GM12878 (cell line): ENCODE data around the gene OPN3. TPM values are rescaled to one million over a fixed set of nuclear protein-coding genes. Genes with fewer than 3 reads are reported as not detected.

Experiments used
- ATAC-seq: fragments of 200-7000 bp; cut with Tn5 transposase; 3 replicates; pipeline ENCODE4 v1.9.1; 2020; ENCODE audit warnings: mild to moderate bottlenecking, moderate library complexity
- BruUV-seq: library from RNA; stranded (reverse); fragments of 400-500 nt; replicated peaks from 2 replicates; lab custom pipeline; 2021; lab: Mats Ljungman, UMichigan
- CTCF ChIA-PET: fragments of 300-600 bp; sonication (Branson Sonifier 250); formaldehyde crosslinking; extraction: SDS; loops from one replicate; lab custom pipeline; 2021; ENCODE audit warnings: inconsistent platforms; lab: Yijun Ruan, JAX
- POLR2A ChIA-PET: fragments of 350-600 bp; formaldehyde crosslinking; extraction: SDS; loops from one replicate; lab custom pipeline; 2021; ENCODE audit warnings: inconsistent platforms; lab: Charles Lee
- RAD21 ChIA-PET: fragments of 300-600 bp; sonication (Branson Sonifier 250); formaldehyde crosslinking; loops from one replicate; lab custom pipeline; 2023; ENCODE audit warnings: antibody characterized with exemption; ENCODE audit not compliant: unreplicated experiment; lab: Charles Lee
- SMC1A ChIA-PET: fragments of 300-600 bp; sonication (Branson Sonifier 250); formaldehyde crosslinking; loops from one replicate; lab custom pipeline; 2023; ENCODE audit not compliant: unreplicated experiment, uncharacterized antibody; lab: Charles Lee
- DNase-seq: peaks from one replicate; pipeline ENCODE4 v3.0.0-alpha.2; 2011; ENCODE audit warnings: low read depth, low spot score
- FAIRE-seq: peaks from 3 replicates; lab custom pipeline; 2011; peaks lifted over from hg19 to GRCh38; lab: Jason Lieb, UNC
- H2AFZ ChIP-seq: 2 replicates; pipeline ENCODE4 v1.6.0; 2011; ENCODE audit warnings: low read depth, low read length, control low read depth; ENCODE audit not compliant: control insufficient read depth
- H3K27ac ChIP-seq: 2 replicates; pipeline ENCODE4 v1.5.1; 2011; ENCODE audit warnings: control low read depth; ENCODE audit not compliant: control insufficient read depth, insufficient read depth
- H3K27me3 ChIP-seq, 2 experiments: replicated peaks in 1 of 2; 2 replicates each; pipeline versions ENCODE4 v1.6.0 to v1.6.1; 2011; ENCODE audit warnings: low read length in 1 of 2; ENCODE audit not compliant: control insufficient read depth in 2 of 2, insufficient read depth in 2 of 2
- H3K36me3 ChIP-seq, 2 experiments: 2 replicates each; pipeline ENCODE4 v1.5.1; 2011; ENCODE audit warnings: low read length in 1 of 2; ENCODE audit not compliant: control insufficient read depth in 2 of 2, insufficient read depth in 2 of 2
- H3K4me1 ChIP-seq: 2 replicates; pipeline ENCODE4 v1.6.1; 2011; ENCODE audit warnings: mild to moderate bottlenecking, low read length, moderate library complexity, mixed read lengths; ENCODE audit not compliant: control insufficient read depth, insufficient read depth
- H3K4me2 ChIP-seq: 2 replicates; pipeline ENCODE4 v1.6.0; 2011; ENCODE audit warnings: control low read depth; ENCODE audit not compliant: control insufficient read depth, insufficient read depth
- H3K4me3 ChIP-seq: fragments of 200-600 bp; sonication (generic); 2 replicates; pipeline ENCODE4 v1.5.1; 2016
- H3K79me2 ChIP-seq: 2 replicates; pipeline ENCODE4 v1.6.0; 2011; ENCODE audit warnings: low read length; ENCODE audit not compliant: control insufficient read depth, insufficient read depth
- H3K9ac ChIP-seq: 2 replicates; pipeline ENCODE4 v1.8.0; 2011; ENCODE audit warnings: low read length, control low read depth, mixed read lengths; ENCODE audit not compliant: control insufficient read depth, insufficient read depth
- H3K9me3 ChIP-seq: replicated peaks from 3 replicates; pipeline ENCODE4 v1.5.1; 2011; ENCODE audit warnings: mild to moderate bottlenecking, low read length; ENCODE audit not compliant: control insufficient read depth, insufficient read depth
- H4K20me1 ChIP-seq: 2 replicates; pipeline ENCODE4 v1.6.0; 2011; ENCODE audit not compliant: control insufficient read depth, insufficient read depth
- BACH1 ChIP-seq: fragments of 450-650 bp; IDR thresholded peaks from 2 replicates; pipeline ENCODE4 v1.6.1; 2017; ENCODE audit warnings: mild to moderate bottlenecking, borderline replicate concordance
- CREM ChIP-seq: IDR thresholded peaks from 2 replicates; pipeline ENCODE4 v1.6.1; 2014; ENCODE audit warnings: antibody characterized with exemption, low read depth
- ESRRA ChIP-seq: IDR thresholded peaks from 2 replicates; pipeline ENCODE4 v1.6.1; 2012; ENCODE audit warnings: mild to moderate bottlenecking, low read length, improper control_type of control experiment
- GATAD2B ChIP-seq: fragments of 450-650 bp; conservative IDR thresholded peaks from 2 replicates; pipeline ENCODE4 v1.6.1; 2017; ENCODE audit warnings: low read depth, mild to moderate bottlenecking, moderate library complexity
- WGBS: methylation state at CpG from one replicate; pipeline ENCODE4 v1.1.6; 2016; ENCODE audit warnings: low lambda C conversion rate; ENCODE audit not compliant: insufficient replicate concordance, insufficient coverage; ENCODE audit errors: missing lambda C conversion rate; 5-methylcytosine and 5-hydroxymethylcytosine counted together
- in situ Hi-C: fragments of 300-500 bp; cut with MboI; formaldehyde crosslinking; loops from 9 replicates; pipeline ENCODE4 v1.14.3; 2018; ENCODE audit warnings: mixed read lengths
- intact Hi-C: fragments of 100-400 bp; cut with micrococcal nuclease; formaldehyde crosslinking; loops from one replicate; pipeline ENCODE4 v1.14.2; 2022; ENCODE audit not compliant: unreplicated experiment
- polyA plus RNA-seq, 11 experiments: library from polyadenylated mRNA; depleted of rRNA in 4 of 11; unstranded in 6 of 11; stranded (reverse) in 5 of 11; fragments of >200 nt; fragmentation: Nextera tagmentation in 4 of 11; fragmentation: Illumina TruSeq in 1 of 11; extraction: Ambion mirVana in 4 of 11; extraction: Trizol in 1 of 11; gene quantifications; 1 replicate in 1 of 11; 2 replicates in 10 of 11; pipeline versions ENCODE4 v1.2.1 to v1.2.3, GENCODE V29; 2011 to 2016; ENCODE audit warnings: inconsistent platforms in 2 of 11, missing spikeins in 2 of 11, low read depth in 1 of 11
- total RNA-seq, 4 experiments: library from RNA; depleted of rRNA in 3 of 4; stranded (reverse); fragments of >200 nt in 3 of 4; fragmentation: Illumina TruSeq in 1 of 4; extraction: Trizol in 1 of 4; gene quantifications; 2 replicates each; pipeline versions ENCODE4 v1.2.1 to v1.2.3, GENCODE V29; 2013 to 2021
- TF ChIP-seq, protein P1 (sequence below): IDR thresholded peaks from 2 replicates; pipeline ENCODE4 v1.6.1; 2011; ENCODE audit warnings: low read depth, mild to moderate bottlenecking, low read length, moderate library complexity, borderline replicate concordance; ENCODE audit errors: extremely low read depth
- TF ChIP-seq, protein P2 (sequence below): fragments of 450-650 bp; IDR thresholded peaks from 2 replicates; pipeline ENCODE4 v1.6.1; 2018; ENCODE audit warnings: mild to moderate bottlenecking, low read depth, moderate library complexity; ENCODE audit not compliant: partially characterized antibody

Gene OPN3
- total and polyA plus RNA-seq, 10 of the 15 experiments (the other 5 are each of a cell fraction or from before 2014, with no cell fraction given) = 0.26 to 12.2 (median 7.4) TPM

DNA sequence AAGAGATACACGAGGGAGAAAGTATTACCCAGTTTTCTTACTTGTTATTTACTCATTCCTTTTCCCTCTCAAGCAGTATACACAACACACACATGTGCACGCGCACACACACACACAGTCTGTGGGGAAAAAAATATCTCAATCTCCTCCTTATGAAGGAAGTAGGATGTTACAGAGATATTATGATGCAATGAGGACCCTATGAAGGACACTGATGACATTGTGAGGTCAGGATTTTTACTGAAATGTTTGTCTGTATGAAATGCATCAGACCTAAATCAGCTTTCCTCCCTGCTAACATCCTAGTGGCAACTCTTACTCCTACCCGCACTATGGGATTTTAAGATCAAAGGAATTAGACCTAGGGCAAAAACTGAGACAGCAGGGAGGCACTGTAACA, 11.8 kb upstream of the OPN3 start, which contains the start of gene WDR64 (continued):
- TF ChIP-seq, protein P1, sequence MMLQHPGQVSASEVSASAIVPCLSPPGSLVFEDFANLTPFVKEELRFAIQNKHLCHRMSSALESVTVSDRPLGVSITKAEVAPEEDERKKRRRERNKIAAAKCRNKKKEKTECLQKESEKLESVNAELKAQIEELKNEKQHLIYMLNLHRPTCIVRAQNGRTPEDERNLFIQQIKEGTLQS = no peak
- TF ChIP-seq GATAD2B (no peak), CREM (no peak), BACH1 (no peak)
- TF ChIP-seq, protein P2, sequence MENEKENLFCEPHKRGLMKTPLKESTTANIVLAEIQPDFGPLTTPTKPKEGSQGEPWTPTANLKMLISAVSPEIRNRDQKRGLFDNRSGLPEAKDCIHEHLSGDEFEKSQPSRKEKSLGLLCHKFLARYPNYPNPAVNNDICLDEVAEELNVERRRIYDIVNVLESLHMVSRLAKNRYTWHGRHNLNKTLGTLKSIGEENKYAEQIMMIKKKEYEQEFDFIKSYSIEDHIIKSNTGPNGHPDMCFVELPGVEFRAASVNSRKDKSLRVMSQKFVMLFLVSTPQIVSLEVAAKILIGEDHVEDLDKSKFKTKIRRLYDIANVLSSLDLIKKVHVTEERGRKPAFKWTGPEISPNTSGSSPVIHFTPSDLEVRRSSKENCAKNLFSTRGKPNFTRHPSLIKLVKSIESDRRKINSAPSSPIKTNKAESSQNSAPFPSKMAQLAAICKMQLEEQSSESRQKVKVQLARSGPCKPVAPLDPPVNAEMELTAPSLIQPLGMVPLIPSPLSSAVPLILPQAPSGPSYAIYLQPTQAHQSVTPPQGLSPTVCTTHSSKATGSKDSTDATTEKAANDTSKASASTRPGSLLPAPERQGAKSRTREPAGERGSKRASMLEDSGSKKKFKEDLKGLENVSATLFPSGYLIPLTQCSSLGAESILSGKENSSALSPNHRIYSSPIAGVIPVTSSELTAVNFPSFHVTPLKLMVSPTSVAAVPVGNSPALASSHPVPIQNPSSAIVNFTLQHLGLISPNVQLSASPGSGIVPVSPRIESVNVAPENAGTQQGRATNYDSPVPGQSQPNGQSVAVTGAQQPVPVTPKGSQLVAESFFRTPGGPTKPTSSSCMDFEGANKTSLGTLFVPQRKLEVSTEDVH = no peak
- TF ChIP-seq, all 136 proteins: peak for 0

DNA sequence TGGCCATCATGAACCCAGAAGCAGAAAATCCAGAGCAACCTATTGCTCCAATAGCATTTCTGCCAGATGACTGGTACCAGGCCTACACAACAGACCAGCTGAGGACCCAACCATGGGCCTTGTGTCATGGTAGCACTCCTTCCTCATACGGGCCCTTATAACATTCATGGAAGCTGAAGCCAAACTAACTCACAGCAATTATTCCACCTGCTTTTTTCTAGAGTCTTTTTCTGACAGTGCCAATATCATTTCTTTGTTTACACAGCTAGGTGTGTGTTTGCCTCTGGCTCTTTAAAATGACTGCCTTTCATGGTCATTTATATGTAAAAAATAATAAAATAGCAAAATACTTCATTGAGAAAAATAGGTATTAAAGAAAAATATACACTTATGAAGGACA, 8.0 kb upstream of the OPN3 start:
- Histone ChIP-seq H3K36me3 (no peaks in the 10 kb centered on the region), H3K27me3 (no peaks in the 10 kb centered on the region; a peak in 1 of 4 replicates), H3K4me2 (no peak overlapping the region), H3K9ac (no peak overlapping the region), H3K79me2 (no peaks in the 10 kb centered on the region), H4K20me1 (no peaks in the 10 kb centered on the region), H3K9me3 (no peaks in the 10 kb centered on the region), H2AFZ (no peak overlapping the region), H3K4me3 (no peak overlapping the region)
- 58% methylated on average over 1 of the region's 1 CpG for WGBS
- ChIA-PET RAD21 (no interaction called here), SMC1A (interaction anchor here (0.6 to 1.0 kb wide), 2 partner anchors 19 to 31 kb away, joined by 3 read pairs; no protein-coding TSS in a partner anchor), POLR2A (interaction anchor here (0.6 kb wide), 1 partner anchor 218 kb away, joined by 5 read pairs; no protein-coding TSS in a partner anchor)
- intact Hi-C loops (no loop called here), in situ Hi-C loops (no loop called here)
- DNase-seq = no peak
- BruUV-seq = no TSS peak
- ATAC-seq = no peak
- TF ChIP-seq ESRRA = no peak
- TF ChIP-seq, all 136 proteins: peak for 0
- FAIRE-seq = no peak
- H3K27ac ChIP-seq = no peak overlapping the region
- H3K4me1 ChIP-seq = no peaks in the 10 kb centered on the region
- CTCF ChIA-PET = interaction anchor here (1.3 kb wide), 1 partner anchor 37 kb away, joined by 4 read pairs; no protein-coding TSS in a partner anchor
